Gastrocnemius medialis (tissue), 4 donors: ENCODE measurements around the gene SIN3A. TPM values are rescaled to one million over a fixed set of nuclear protein-coding genes. Genes with fewer than 3 reads are reported as not detected.

Experiments
- ATAC-seq, 2 donors: fragments of 150-250 bp; one replicate each; pipeline ENCODE4 v1.9.1; 2016
- DNase-seq, 2 donors: peaks; one replicate each; pipeline ENCODE4 v3.0.0-alpha.2; 2019
- H3K27ac ChIP-seq, 4 donors: fragments of 200-600 bp; sonication (generic); 1 replicate in 1 of 4; 2 replicates in 3 of 4; pipeline ENCODE4 v1.5.1; 2016 to 2018; ENCODE audit warnings: mild to moderate bottlenecking in 2 of 4, moderate library complexity in 1 of 4
- H3K27me3 ChIP-seq, 3 donors: fragments of 200-600 bp; sonication (generic) in 2 of 3; 1 replicate in 1 of 3; 2 replicates in 2 of 3; pipeline versions ENCODE4 v1.5.1 to v1.6.0; 2016 to 2019; ENCODE audit warnings: mild to moderate bottlenecking in 1 of 3, moderate library complexity in 1 of 3
- H3K36me3 ChIP-seq, 2 donors: fragments of 200-600 bp; sonication (generic) in 1 of 2; one replicate each; pipeline ENCODE4 v1.5.1; 2017 to 2018
- H3K4me1 ChIP-seq, 2 donors: fragments of 200-600 bp; sonication (generic) in 1 of 2; one replicate each; pipeline ENCODE4 v1.5.1; 2016 to 2017; ENCODE audit warnings: mild to moderate bottlenecking in 2 of 2
- H3K4me3 ChIP-seq, 4 donors: fragments of 200-600 bp; sonication (generic) in 3 of 4; 1 replicate in 1 of 4; 2 replicates in 3 of 4; pipeline ENCODE4 v1.5.1; 2016 to 2019; ENCODE audit warnings: mild to moderate bottlenecking in 2 of 4
- H3K9me3 ChIP-seq, 3 donors: fragments of 200-600 bp; sonication (generic) in 2 of 3; 1 replicate in 1 of 3; 2 replicates in 2 of 3; pipeline ENCODE4 v1.5.1; 2016 to 2019
- POLR2A ChIP-seq, 2 donors: fragments of 450-650 bp; IDR thresholded peaks; one replicate each; pipeline ENCODE4 v1.6.1; 2017; ENCODE audit warnings: antibody characterized with exemption in 2 of 2, mild to moderate bottlenecking in 2 of 2, moderate library complexity in 2 of 2
- in situ Hi-C, 4 donors: fragments of 200-750 bp; cut with MboI; loops; one replicate each; pipeline versions ENCODE4 v1.15.0 to v1.8.0; 2017; ENCODE audit warnings: low sequenced_read_pairs in 4 of 4
- intact Hi-C: fragments of 100-400 bp; cut with DNase I; formaldehyde crosslinking; loops from one replicate; pipeline ENCODE4 v1.15.1; 2023; ENCODE audit warnings: low total_unique reads
- total RNA-seq, 4 donors: library from RNA; depleted of rRNA; stranded (reverse); fragments of >200 nt; gene quantifications; one replicate each; pipeline versions ENCODE4 v1.1.0 to v1.2.3, GENCODE V29; 2016
- TF ChIP-seq, protein P1 (sequence below), 5 experiments: fragments of 450-650 bp in 3 of 5; fragments of 200-600 bp in 2 of 5; sonication (generic) in 2 of 5; IDR thresholded peaks in 4 of 5; conservative IDR thresholded peaks in 1 of 5; 1 replicate in 4 of 5; 2 replicates in 1 of 5; pipeline ENCODE4 v1.5.1; 2016 to 2019; ENCODE audit warnings: antibody characterized with exemption in 5 of 5, mild to moderate bottlenecking in 3 of 5, moderate library complexity in 3 of 5

The SIN3A gene
- total RNA-seq, 4 donors from 2014 or later = 16.1 to 25.3 (median 21.0) TPM

DNA sequence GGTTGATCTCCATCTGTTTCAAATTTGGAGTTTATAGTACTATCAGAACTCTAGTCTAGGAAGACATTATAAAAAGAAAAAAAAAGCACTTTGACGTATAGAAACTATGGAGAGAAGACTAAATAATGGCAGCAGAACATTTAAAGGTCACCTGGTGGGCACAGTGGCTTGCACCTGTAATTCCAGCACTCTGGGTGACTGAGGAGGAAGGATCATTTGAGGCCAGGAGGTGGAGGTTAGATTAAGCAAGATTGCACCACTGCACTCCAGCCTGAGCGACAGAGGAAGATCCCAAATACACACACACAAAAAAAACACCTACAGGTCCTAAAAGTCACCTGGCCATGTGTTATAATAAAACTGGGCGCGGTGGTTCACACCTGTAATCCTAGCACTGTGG is 13.8 kb downstream of the SIN3A start:
- TF ChIP-seq, protein P1, sequence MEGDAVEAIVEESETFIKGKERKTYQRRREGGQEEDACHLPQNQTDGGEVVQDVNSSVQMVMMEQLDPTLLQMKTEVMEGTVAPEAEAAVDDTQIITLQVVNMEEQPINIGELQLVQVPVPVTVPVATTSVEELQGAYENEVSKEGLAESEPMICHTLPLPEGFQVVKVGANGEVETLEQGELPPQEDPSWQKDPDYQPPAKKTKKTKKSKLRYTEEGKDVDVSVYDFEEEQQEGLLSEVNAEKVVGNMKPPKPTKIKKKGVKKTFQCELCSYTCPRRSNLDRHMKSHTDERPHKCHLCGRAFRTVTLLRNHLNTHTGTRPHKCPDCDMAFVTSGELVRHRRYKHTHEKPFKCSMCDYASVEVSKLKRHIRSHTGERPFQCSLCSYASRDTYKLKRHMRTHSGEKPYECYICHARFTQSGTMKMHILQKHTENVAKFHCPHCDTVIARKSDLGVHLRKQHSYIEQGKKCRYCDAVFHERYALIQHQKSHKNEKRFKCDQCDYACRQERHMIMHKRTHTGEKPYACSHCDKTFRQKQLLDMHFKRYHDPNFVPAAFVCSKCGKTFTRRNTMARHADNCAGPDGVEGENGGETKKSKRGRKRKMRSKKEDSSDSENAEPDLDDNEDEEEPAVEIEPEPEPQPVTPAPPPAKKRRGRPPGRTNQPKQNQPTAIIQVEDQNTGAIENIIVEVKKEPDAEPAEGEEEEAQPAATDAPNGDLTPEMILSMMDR (IDR thresholded peaks at IDR 0.05 in 4 of 5, conservative IDR thresholded peaks at IDR 0.05 in 1 of 5) = no peak
- TF ChIP-seq POLR2A (IDR thresholded peaks at IDR 0.05) = no peak
- H3K27me3 ChIP-seq = no peaks in the 10 kb centered on the region
- intact Hi-C loops (no loop called here), in situ Hi-C loops (no loop called here)
- H3K36me3 ChIP-seq = no peaks in the 10 kb centered on the region
- H3K4me3 ChIP-seq = no peak overlapping the region
- H3K4me1 ChIP-seq = peaks cover 4 to 11% of the 10 kb centered on the region in 2 donors
- DNase-seq (no peak), ATAC-seq (no peak)
- no peak overlapping the region for H3K27ac ChIP-seq
- H3K9me3 ChIP-seq = no peaks in the 10 kb centered on the region

DNA sequence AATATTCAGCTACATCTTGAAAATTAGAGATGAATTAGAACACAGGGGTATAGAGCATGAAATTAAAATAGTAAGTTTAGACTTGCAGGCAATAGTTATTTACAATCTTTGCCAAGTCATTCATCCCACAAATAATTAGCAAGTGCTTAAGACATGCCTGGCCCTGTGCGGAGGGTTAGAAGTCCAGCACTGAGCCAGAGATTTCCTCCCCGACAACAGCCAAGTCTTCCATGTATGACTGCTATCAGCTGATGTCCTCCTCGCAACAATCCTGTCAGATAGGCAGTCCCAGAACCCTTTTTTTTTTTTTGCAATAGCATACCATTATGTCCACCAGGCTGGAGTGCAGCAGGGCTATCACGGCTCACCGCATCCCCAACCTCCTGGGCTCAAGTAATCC is 14.6 kb downstream of the SIN3A start:
- H3K27me3 ChIP-seq = no peaks in the 10 kb centered on the region
- ATAC-seq (no peak), DNase-seq (no peak)
- H3K4me3 ChIP-seq = no peak overlapping the region
- H3K9me3 ChIP-seq = no peaks in the 10 kb centered on the region
- no peak overlapping the region for H3K27ac ChIP-seq
- TF ChIP-seq, protein P1 (IDR thresholded peaks at IDR 0.05 in 4 of 5, conservative IDR thresholded peaks at IDR 0.05 in 1 of 5) = no peak
- no peak for TF ChIP-seq POLR2A (IDR thresholded peaks at IDR 0.05)
- H3K36me3 ChIP-seq = no peaks in the 10 kb centered on the region
- in situ Hi-C loops = no loop called here
- H3K4me1 ChIP-seq = peaks cover 4 to 11% of the 10 kb centered on the region in 2 donors
- intact Hi-C loops = no loop called here

DNA sequence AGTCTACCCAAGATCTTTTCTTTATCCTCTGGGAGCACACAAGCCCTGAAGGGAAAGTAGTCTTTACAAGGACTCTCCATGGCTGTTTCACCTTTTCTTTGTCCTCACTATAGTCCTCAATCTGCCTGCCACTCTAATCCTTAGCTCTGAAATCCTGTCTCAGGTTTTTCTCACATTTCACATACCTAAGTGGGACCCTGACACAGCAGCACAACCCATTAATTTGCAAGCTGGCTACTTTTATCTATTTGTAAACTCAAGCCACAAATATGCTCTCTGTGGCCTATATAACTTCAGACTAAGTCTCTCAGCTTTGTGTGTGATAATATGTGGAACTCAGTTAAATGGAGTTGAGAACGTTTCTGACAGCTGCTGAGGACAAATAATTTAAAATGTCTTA is 19.8 kb downstream of the SIN3A start:
- H3K4me3 ChIP-seq = no peak overlapping the region
- H3K4me1 ChIP-seq = peaks cover 4 to 9% of the 10 kb centered on the region in 2 donors
- H3K27ac ChIP-seq = no peak overlapping the region
- H3K9me3 ChIP-seq = no peaks in the 10 kb centered on the region
- in situ Hi-C loops (no loop called here), intact Hi-C loops (no loop called here)
- ATAC-seq (no peak), DNase-seq (no peak)
- no peaks in the 10 kb centered on the region for H3K27me3 ChIP-seq
- TF ChIP-seq POLR2A (IDR thresholded peaks at IDR 0.05) = no peak
- TF ChIP-seq, protein P1 (IDR thresholded peaks at IDR 0.05 in 4 of 5, conservative IDR thresholded peaks at IDR 0.05 in 1 of 5) = no peak
- H3K36me3 ChIP-seq = peaks cover 0 to 24% of the 10 kb centered on the region in 2 donors

DNA sequence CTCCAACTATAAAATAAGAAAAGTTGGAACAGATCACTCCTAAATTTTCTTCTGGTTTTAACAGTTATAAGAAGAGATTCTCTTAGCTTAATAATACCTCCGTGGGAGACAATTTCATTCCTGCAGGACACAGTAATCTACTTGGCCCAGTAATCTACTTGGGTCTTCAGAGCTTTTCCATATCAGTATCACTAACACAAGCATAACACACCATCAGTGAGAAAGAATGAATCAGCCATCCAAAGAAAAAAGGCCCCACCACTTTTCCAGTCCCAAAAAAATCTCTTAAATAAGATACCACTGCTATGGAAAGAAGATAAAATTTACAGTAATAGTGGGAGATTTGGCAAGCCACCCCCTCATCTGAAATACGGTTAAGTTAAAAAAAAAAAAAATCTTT is 20.2 kb downstream of the SIN3A start:
- Histone ChIP-seq H3K4me3 (no peak overlapping the region), H3K4me1 (peaks cover 0 to 5% of the 10 kb centered on the region in 2 donors), H3K9me3 (no peaks in the 10 kb centered on the region), H3K27me3 (no peaks in the 10 kb centered on the region), H3K27ac (no peak overlapping the region), H3K36me3 (peaks cover 0 to 28% of the 10 kb centered on the region in 2 donors)
- ATAC-seq (no peak), DNase-seq (no peak)
- in situ Hi-C loops (no loop called here), intact Hi-C loops (no loop called here)
- TF ChIP-seq POLR2A (IDR thresholded peaks at IDR 0.05) = no peak
- TF ChIP-seq, protein P1 (IDR thresholded peaks at IDR 0.05 in 4 of 5, conservative IDR thresholded peaks at IDR 0.05 in 1 of 5) = no peak

DNA sequence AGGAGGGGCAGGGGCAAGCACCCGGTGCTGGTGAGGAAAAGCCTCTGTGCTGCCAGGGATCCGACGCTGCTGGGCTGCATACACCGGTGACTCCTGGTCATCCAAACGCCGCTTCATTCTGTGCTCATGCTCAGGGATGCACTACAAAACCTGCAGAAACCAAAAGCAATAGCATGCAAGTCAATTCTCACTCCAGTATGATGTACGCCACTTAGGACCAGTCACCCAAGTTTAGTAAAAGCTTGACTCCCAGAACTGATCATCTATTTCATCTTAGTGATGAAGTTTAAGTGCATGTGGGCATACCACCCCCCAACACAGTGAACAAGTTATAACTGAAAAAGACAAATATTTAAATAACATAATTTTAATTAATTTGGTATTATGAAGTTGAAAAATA is 21.2 kb downstream of the SIN3A start:
- no peak for DNase-seq

More for the DNA sequence above, 21.2 kb downstream of the SIN3A start:
- no peak for ATAC-seq
- Histone ChIP-seq H3K27me3 (no peaks in the 10 kb centered on the region), H3K9me3 (no peaks in the 10 kb centered on the region), H3K4me3 (no peak overlapping the region), H3K27ac (no peak overlapping the region), H3K36me3 (peaks cover 0 to 30% of the 10 kb centered on the region in 2 donors), H3K4me1 (peaks cover 0 to 5% of the 10 kb centered on the region in 2 donors)
- in situ Hi-C loops = no loop called here
- intact Hi-C loops = no loop called here
- no peak for TF ChIP-seq POLR2A (IDR thresholded peaks at IDR 0.05)
- TF ChIP-seq, protein P1 (IDR thresholded peaks at IDR 0.05 in 4 of 5, conservative IDR thresholded peaks at IDR 0.05 in 1 of 5) = no peak
